A172 (cell line): ENCODE measurements around the gene SUV39H2. TPM values are rescaled to one million over a fixed set of nuclear protein-coding genes. Genes with fewer than 3 reads are reported as not detected.
"Not testable (repeated sequence)": the region's sequence is repeated elsewhere in the genome, so short reads cannot be mapped to it uniquely, and the experiment has no call there.

Experiments used
- DNase-seq: peaks from one replicate; pipeline ENCODE4 v3.0.0-alpha.2; 2015; ENCODE audit warnings: low spot score
- total RNA-seq: library from RNA; depleted of rRNA; stranded (reverse); fragments of >200 nt; shearing (Covaris generic); gene quantifications from 2 replicates; pipeline ENCODE4 v1.2.3, GENCODE V29; 2014; rRNA removed

Gene SUV39H2
- total RNA-seq, 1 experiment from 2014 or later, result 64.3 TPM

DNA sequence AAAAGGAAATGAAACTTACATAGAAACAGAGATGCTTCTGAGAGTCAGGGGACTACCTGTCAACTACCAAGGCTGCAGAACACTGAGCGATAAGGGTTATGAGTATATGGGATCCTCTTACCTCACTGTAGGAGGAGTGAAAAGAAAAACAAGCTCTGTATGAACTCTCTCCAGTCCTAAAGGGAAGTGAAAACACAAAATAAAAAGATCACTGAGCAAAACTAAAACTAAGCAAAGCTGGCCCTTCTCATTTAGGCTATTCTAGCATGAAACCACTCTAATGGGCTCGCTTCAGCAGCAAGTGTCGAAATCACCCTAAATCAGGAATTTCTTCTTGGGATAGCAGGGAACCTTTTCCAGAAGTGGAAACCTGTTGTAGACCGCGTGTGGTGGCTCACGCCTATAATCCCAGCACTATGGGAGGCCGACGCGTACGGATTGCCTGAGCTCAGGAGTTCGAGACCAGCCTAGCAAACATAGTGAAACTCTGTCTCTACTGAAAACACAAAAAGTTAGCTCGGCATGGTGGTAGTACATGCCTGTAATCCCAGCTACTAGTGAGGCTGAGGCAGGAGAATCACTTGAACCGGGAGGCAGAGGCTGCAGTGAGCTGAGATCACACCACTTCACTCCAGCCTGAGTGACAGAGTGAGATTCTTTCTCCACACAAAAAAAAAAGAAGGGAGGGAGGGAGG, 48.2 kb downstream of the SUV39H2 start:
- DNase-seq, result no peak

DNA sequence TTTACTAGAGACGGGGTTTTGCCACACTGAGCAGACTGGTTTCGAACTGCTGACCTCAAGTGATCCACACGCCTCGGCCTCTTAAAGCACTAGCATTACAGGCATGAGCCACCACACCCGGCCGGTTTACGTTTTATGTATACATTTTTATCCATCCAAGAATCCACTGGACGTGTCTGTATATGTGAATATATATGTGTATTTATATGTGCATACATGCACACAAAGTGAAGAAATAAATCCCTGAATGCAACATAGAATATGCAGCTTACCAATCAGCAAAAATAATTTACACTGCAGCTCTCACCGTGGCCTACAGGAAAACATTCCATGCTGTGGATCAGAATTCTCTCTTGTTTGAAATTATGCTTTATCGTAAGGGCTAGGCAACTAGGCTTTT, 51.9 kb downstream of the SUV39H2 start:
- no peak for DNase-seq

DNA sequence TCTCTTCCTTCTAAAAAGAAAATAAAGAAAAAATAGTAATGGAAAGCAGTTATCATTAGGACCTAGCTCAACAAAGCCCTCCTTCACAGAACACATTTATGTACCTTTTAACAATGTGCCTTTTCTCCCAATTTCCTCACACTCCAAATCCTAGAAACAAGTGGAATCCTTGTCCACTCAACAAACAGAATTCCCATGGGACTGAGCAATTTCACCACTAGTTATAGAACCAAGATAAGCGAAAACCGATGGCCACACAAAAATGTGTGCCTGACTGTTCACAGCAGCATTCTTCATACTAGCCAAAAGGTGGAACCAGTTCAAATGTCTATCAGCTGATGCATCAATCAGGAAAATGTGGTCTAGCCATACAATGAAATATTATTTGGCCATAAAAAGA, 57.9 kb downstream of the SUV39H2 start:
- no peak for DNase-seq

DNA sequence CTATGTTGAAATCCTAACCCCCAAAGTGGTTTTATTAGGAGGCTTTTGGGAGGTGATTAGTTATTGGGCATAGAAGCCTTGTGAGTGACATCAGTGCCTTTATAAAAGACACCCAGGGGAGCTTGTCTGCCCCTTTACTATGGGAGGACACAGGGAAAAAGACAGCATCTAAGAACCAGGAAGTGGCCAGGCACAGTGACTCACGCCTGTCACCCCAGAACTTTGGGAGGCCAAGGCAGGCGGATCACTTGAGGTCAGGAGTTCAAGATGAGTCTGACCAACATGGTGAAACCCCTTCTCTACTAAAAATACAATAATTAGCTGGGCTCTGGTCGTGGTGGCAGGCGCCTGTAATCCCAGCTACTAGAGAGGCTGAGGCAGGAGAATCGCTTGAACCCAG, 60.3 kb downstream of the SUV39H2 start:
- peak; percentile 70 for DNase-seq

DNA sequence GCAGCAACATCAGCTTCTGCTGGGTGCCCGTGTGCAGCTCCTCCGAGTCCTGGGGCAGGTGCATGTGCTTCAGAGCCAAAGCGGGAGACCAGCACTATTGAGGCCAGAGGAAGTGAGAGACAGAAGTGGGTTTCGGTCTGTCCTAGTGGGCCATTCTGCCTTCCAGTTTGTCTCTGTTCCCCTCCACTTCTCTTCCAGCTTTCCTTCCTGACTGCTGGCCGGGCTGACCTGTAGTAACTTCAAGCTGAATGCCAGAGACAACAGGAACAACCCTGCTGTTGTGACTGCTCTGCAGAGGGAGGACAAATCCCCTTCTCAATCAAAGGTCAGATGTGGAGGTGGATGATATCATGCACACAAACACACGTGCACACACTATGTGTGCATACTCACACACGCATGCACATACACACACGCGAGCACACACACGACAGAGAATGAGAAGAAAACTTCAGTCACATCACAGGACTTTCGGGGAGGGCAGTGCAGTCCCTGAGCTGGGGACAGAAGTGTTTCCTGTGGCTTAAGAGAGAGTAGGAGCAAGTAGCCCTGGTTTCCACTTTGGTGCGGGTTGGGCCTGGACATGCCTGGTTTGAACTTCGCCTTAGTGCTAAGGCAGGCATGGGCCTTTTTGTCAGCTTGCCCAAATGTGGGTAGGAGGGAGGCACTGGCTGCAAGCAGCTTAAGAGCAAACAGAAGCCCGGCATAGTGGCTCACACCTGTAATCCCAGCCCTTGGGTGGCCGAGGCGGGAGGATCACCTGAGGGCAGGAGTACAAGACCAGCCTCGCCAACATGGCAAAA, 63.7 kb downstream of the SUV39H2 start:
- not testable (repeated sequence) for DNase-seq

DNA sequence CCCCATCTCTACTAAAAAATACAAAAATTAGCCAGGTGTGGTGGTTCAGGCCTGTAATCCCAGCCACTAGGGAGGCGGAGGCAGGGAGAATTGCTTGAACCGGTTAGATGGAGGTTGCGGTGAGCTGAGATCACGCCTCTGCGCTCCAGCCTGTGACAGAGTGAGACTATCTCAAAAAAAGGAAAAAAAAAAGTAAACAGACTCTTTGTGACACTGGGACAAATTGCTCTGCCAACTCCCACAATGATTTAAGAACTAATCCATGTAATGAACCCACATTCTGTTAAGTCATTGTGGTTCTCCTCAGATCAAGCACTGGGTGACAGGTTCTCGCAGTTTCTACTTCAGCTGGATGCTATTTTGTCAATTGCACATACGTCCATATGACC, 64.3 kb downstream of the SUV39H2 start:
- DNase-seq, result not testable (repeated sequence)

DNA sequence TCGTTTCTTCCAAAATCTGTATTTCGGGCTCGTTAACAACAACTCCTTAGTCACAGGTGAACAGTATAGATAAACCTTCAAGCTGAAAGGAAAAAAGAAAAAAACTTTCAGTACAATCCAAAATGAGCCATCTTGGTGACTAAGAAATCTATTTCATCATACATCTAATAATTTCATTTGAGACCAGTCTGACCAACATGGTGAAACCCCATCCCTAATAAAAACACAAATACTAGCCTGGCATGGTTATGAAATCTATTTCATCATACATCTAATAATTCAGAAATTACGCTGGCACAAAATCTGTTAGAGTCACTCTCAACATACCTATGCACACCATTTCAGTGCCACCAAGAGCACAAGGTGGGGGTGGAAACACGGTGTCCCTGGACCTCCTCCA, 66.4 kb downstream of the SUV39H2 start:
- no peak for DNase-seq

DNA sequence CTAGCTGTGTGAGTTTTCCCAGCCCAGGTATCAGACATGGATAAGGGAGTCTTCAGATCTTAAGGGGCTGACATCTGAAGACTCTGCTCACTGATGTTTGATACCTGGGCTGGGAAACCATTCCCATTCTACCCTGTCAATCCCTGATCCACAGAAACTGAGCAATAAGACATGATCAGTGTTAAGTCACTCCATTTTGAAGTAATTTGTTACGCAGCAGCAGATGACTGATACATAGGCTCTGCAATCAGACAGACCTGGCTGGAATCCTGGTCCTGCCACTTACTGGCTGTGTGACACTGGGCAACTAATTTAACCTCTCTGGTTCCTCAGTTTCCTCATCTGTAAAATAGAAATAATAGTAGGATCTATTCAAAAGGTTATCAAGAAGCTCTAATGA, 68.6 kb downstream of the SUV39H2 start:
- no peak for DNase-seq

DNA sequence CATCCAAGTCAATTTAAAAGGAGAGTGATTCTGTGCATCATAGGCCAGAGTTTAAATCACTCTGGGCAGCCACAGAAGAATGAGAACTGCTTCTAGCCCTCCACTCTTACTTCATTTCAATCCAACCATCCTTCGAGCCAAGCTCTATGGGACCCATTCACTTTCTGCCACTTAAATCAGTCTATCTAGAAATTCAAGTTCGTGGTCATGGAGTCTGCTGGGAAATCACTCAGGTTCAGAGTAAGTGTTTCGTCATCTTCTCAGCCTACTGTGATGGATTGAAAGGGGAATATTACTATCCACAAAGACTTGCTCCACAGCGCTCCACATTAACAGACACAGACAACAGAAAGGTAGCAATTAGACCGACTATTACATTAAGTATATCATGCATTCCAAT, 70.6 kb downstream of the SUV39H2 start:
- no peak for DNase-seq

DNA sequence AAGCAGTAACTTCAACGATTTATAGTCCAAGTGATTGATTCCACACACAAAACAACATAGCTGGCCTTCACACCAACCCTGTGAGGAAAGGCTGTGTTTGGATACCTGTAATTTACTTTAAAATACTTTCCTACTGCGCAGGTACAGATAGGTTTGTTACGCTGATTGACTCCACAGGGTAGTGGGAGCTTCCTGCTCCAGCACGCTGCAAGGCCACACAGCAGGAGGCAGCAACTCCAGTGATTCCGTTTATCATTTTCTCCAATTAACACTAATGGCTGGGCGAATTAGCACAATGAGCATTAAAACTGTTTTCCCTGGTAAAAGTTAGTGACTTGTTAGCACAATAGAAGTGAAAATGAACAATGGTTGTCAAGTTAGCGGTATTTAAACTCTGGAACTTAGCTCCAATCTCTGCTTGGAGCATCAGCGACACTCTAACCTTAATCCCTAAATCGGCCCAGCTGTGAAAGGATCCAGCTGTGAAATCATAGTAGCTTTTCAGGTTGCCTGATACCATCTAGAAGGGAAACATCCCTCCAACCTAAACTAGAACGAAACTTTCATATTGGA, 74.3 kb downstream of the SUV39H2 start:
- peak; percentile 16 for DNase-seq

DNA sequence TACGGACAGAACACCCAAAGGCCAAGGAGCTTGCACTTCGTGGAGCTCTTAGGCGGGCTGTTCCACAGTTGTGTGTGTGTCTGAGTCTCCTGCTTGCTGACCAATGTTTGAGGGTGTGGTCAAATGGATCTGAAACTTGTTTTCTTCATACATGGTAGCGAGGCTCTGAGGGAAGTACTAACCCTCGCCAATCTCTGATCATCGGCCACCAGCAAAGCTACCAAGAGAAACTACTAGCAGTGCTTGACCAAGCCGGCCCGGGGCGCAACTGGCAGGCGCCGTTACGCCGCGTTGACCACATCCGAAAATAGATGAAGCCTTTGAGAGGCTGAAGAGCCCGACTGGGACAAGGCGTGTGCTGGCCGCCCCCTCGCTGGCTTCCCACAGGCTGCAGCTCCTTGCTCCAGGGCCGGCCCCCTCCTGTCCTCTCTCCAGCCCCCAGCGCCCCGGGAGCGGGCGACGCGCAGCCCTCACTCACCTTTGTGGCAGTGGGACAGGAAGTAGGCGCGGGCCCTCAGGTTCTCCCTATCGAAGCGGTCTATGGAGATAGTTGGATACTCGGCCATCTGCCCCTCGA, 74.8 kb downstream of the SUV39H2 start:
- peak; percentile 51 for DNase-seq

Other genes with a start within 250 kb of the SUV39H2 start
- 18.2 and 24.3 TPM in 2 replicates for gene FAM107B, start 104.0 kb upstream of the SUV39H2 start, total RNA-seq
- gene CDNF, start 40.8 kb upstream of the SUV39H2 start, total RNA-seq, result 1.2 and 1.8 TPM in 2 replicates
- 65.3 and 82.9 TPM in 2 replicates for gene HSPA14, start 40.6 kb upstream of the SUV39H2 start, total RNA-seq
- 18.9 and 22.5 TPM in 2 replicates for gene MSANTD7, start 40.6 kb upstream of the SUV39H2 start, total RNA-seq
- gene DCLRE1C, start 75.2 kb downstream of the SUV39H2 start, total RNA-seq, result 13.3 and 14.4 TPM in 2 replicates
- 0.48 TPM in 1 of 2 replicates, not detected in the other for gene MEIG1, start 80.5 kb downstream of the SUV39H2 start, total RNA-seq
- not detected in 2 replicates for gene OLAH, start 165.1 kb downstream of the SUV39H2 start, total RNA-seq
- 3.7 and 9.3 TPM in 2 replicates for gene ACBD7, start 209.9 kb downstream of the SUV39H2 start, total RNA-seq
- 21.0 and 24.9 TPM in 2 replicates for gene RPP38, start 218.5 kb downstream of the SUV39H2 start, total RNA-seq